KBM-7 (cell line): Measurements from ENCODE around the gene CPLX4.

Source experiments
- DNase-seq: peaks from one replicate; pipeline ENCODE4 v3.0.0-alpha.2; 2015
- in situ Hi-C: fragments of 300-500 bp; cut with MboI; formaldehyde crosslinking; loops from 2 replicates; pipeline ENCODE4 v1.14.3; 2020; ENCODE audit warnings: low sequenced_read_pairs, low pct_unique_long_range_greater_than_20kb, mixed read lengths

The CPLX4 gene

DNA sequence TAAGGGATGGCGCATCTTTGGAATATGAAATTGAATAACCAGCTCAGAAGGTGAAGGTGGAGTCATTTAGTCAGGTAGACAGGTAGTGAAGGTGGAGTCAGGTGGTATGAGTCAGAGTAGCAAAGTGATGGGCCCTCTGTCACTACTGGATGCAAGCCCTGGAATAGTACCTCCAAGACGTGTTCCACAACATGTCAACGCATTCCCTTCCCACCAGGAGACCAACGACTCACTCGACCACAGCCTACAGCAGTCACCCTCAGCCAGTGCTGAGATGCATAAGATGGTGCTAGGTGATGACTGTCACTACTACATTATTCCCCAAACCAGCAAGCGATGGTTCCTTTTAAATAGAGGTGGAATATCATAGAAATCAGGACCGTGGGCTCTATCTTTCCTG is 6.8 kb downstream of the CPLX4 start:
- DNase-seq, result no peak
- in situ Hi-C loops, result loop anchor here (25.0 kb wide), 1 partner anchor 101 kb away; no protein-coding TSS in a partner anchor

GRCh38 chr18:59308938-59309260 is 9.6 kb downstream of the CPLX4 start:
- in situ Hi-C loops, result loop anchor here (25.0 kb wide), 1 partner anchor 103 kb away; no protein-coding TSS in a partner anchor

GRCh38 chr18:59308248-59308937 is 10.1 kb downstream of the CPLX4 start:
- peak; percentile 79 for DNase-seq
- in situ Hi-C loops, result loop anchor here (25.0 kb wide), 1 partner anchor 104 kb away; no protein-coding TSS in a partner anchor

More at GRCh38 chr18:59308938-59309260, 9.6 kb downstream of the CPLX4 start:
- DNase-seq, result no peak

DNA sequence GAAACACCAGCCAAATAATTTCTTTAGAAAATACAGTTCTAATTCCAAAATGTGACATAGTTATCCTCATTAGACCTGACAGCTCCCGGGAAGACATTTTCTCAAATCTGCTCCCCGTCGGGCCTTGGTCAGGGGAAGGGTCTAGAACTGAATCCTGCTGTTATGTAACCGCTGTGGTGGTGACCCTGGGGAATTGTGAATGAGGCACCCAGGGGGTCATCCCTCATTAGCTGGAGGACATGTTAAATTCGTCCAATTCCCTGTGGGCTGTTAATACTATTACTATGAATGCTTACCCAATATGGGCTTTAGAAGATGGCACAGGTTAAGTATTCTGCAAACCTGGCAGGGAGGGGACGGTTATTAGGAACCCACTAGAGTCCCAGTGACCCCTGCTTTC is 11.8 kb downstream of the CPLX4 start:
- DNase-seq, result no peak
- in situ Hi-C loops, result loop anchor here (25.0 kb wide), 1 partner anchor 106 kb away; no protein-coding TSS in a partner anchor

GRCh38 chr18:59305295-59305694 is 13.2 kb downstream of the CPLX4 start:
- in situ Hi-C loops, result loop anchor here (25.0 kb wide), 1 partner anchor 107 kb away; no protein-coding TSS in a partner anchor
- DNase-seq, result no peak

GRCh38 chr18:59303656-59304195 is 14.7 kb downstream of the CPLX4 start:
- no peak for DNase-seq
- in situ Hi-C loops, result loop anchor here (25.0 kb wide), 1 partner anchor 109 kb away; no protein-coding TSS in a partner anchor

- in situ Hi-C loops, result loop anchor here (25.0 kb wide), 1 partner anchor 109 kb away; no protein-coding TSS in a partner anchor
- DNase-seq, result no peak
These were observed 15.4 kb downstream of the CPLX4 start for GRCh38 chr18:59303006-59303405.

DNA sequence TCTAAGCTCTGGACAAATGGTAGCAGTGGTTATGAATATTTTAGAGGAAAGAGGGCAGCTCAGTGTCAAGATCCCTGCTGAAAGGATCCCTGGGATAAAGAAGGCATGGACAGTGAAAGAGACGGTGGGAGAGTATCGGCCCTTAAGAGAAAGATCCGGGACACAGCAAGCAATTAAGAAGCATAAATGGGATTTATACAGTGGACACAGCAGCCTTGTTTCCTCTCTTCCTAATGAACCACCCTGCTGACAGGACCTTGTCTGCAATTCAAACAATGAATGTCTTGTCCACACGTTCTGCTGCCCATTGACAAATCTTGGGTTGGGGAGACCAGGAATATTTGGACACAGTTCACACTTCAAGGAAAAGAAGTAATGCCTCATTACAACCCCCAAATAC is 16.5 kb downstream of the CPLX4 start:
- no peak for DNase-seq
- in situ Hi-C loops, result loop anchor here (25.0 kb wide), 1 partner anchor 110 kb away; no protein-coding TSS in a partner anchor

GRCh38 chr18:59300676-59301285 is 17.7 kb downstream of the CPLX4 start:
- in situ Hi-C loops, result loop anchor here (25.0 kb wide), 1 partner anchor 112 kb away; no protein-coding TSS in a partner anchor
- no peak for DNase-seq

DNA sequence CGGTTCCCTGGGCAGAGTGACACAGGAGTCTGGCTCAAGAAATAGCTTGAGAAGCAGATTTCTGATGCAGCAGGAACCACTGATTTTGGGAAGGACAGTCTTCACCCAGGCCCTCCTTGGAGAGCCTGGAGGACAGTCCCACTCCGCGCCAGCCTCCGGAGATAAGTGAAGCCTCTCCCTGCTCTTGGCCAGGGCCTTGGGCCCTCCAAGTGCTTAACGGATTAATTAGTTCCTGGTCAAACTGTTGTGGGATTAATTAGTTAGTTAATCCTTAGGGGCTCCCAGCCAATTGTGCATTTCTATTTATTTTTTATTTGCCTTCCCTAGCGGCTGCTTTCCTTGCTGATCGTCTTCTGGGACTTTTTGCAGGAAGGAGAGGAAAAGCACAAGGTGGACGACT is 19.6 kb downstream of the CPLX4 start:
- in situ Hi-C loops, result no loop called here

DNA sequence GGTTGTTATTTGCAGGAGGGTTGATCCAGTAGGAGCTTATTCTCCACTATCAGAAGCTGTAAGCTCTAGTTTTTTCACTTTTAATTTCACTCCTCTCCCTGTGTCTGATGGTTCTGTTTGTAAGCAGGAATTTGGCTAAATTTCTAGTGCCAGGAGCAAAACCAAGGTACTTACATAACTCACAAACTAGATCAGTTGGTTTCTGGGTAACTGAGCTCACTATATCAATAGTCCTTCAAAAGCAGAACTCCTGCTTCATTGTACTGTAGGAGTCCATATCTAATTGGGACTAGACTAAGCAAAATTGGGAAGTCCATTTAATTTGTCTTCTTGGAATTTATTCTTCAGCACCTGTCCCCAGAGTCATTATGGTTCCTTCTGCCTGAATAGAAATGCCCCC is 25.1 kb downstream of the CPLX4 start:
- in situ Hi-C loops, result no loop called here
- DNase-seq, result no peak

More for the DNA sequence above, 19.6 kb downstream of the CPLX4 start:
- DNase-seq, result no peak

DNA sequence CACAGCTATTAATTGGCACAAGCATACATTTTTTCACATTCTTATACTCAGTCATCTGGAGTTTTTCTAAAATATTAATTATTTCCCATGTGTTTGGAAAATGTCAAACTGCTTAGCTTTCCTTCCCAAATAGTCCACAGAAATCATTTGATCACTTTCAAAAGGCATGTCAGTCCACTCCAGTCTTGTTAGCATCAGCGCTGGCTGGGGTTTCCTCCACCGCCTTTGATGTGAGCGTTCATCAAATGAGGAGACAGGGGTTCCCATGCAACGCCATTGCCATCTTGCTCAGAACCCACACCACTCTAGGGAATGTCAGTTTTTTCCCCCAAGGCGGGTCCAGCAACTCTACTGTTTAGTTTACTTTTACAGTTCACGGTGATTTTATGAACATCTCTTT is 32.1 kb downstream of the CPLX4 start:
- no peak for DNase-seq
- in situ Hi-C loops, result no loop called here

- in situ Hi-C loops, result no loop called here
These were observed 36.1 kb downstream of the CPLX4 start for GRCh38 chr18:59282341-59282740.

DNA sequence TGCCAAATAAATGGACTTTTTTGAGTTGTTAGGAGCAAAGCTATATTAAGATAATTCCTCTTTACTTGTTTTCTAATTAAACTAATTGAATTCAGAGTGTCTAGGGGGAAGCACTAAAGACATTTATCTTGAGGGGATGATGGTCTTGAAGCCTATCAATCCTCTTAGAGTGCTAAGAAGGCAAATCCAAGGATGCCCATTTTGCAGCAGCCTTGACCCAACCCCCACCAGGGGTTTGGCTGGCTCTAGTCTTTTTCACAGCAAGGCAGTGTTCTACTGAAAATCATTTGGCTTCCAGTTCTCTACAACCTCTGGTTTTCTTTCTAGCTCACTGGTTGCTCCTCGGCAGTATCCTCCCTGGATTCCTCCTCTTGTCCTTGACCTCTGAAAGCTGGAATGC is 38.7 kb downstream of the CPLX4 start:
- DNase-seq, result no peak
- in situ Hi-C loops, result no loop called here

More at GRCh38 chr18:59282341-59282740, 36.1 kb downstream of the CPLX4 start:
- DNase-seq, result no peak

GRCh38 chr18:59279193-59279592 is 39.3 kb downstream of the CPLX4 start:
- DNase-seq, result no peak
- in situ Hi-C loops, result no loop called here

- in situ Hi-C loops, result no loop called here
- no peak for DNase-seq
These were observed 39.7 kb downstream of the CPLX4 start for GRCh38 chr18:59278793-59279192.

- in situ Hi-C loops, result no loop called here
- DNase-seq, result no peak
These were observed 42.4 kb downstream of the CPLX4 start for GRCh38 chr18:59276047-59276446.

DNA sequence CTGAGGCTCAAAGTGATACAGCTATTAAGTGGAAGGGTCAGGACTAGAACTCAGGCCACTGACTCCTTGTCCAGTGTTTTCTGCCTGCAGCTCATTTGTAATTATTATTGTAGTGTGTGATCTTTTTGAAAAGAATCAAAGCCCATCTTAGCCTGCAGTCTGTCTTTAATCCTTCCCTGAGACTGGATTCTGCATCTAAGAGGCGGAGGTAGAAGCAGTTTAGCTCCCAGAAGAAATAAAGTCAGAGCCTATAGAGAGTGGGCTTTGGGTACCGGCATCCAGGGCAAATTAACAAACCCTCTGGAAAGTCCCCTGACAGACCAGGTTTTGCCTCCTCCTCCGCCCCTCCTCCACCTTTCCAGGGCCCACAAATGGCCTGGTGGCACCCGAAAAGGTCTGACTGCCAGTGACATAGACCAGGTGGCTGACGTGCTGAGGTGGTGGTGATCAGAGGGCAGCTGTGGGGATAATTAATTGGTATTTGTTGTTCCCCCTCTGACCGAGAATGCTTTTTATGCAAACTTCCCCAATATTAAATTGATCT is 43.0 kb downstream of the CPLX4 start:
- no peak for DNase-seq
- in situ Hi-C loops, result no loop called here

DNA sequence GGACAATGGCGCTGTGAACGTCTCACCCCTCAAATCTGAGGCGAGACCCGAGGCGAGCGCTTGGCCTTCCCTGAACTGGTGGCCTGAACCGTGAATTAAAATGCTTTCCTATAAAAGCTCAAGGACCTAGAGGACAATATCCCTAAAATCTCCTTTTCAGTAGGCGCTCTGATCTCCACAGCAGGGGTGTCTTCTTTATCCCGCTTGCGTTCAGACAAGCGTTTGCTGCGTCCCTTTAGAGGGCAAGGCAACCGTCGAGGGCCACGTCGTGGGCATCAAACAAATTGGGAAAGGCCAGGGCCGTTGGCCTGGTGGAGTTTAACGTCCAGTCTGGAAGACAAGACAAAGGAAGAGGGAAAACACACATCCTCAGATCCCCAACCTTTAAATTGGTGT is 43.9 kb downstream of the CPLX4 start:
- DNase-seq, result no peak
- in situ Hi-C loops, result no loop called here
